ENCODE measurements around the gene FLNB. TPM values are rescaled to one million over a fixed set of nuclear protein-coding genes. Genes with fewer than 3 reads are reported as not detected.

Gene FLNB
- total and polyA plus RNA-seq, 2 of the 13 experiments (the other 11 are each of a cell fraction or from before 2014, with no cell fraction given) = 106 to 130 TPM

GRCh38 chr3:58059349-58060321 lies 51.4 kb downstream of the FLNB start (continued):
- TF ChIP-seq ZBTB49 (CRISPR knock-in tag; IDR thresholded peaks at IDR 0.05; ENCODE audit: borderline replicate concordance) = no peak
- TF ChIP-seq TFDP2 (CRISPR knock-in tag; IDR thresholded peaks at IDR 0.05) = peak; percentile 67
- TF ChIP-seq TP53 (CRISPR knock-in tag; conservative IDR thresholded peaks at IDR 0.05) = 0 out of 2 replicates have a peak, but pooled peaks have one; percentile 86
- TF ChIP-seq SPEN (CRISPR knock-in tag; IDR thresholded peaks at IDR 0.05; ENCODE audit: low read depth) = peak; percentile 93
- TF ChIP-seq ELF3 (CRISPR knock-in tag; IDR thresholded peaks at IDR 0.05) = peak; percentile 94
- TF ChIP-seq ZNF207 (IDR thresholded peaks at IDR 0.05; ENCODE audit: borderline replicate concordance) = no peak
- TF ChIP-seq, protein P1, sequence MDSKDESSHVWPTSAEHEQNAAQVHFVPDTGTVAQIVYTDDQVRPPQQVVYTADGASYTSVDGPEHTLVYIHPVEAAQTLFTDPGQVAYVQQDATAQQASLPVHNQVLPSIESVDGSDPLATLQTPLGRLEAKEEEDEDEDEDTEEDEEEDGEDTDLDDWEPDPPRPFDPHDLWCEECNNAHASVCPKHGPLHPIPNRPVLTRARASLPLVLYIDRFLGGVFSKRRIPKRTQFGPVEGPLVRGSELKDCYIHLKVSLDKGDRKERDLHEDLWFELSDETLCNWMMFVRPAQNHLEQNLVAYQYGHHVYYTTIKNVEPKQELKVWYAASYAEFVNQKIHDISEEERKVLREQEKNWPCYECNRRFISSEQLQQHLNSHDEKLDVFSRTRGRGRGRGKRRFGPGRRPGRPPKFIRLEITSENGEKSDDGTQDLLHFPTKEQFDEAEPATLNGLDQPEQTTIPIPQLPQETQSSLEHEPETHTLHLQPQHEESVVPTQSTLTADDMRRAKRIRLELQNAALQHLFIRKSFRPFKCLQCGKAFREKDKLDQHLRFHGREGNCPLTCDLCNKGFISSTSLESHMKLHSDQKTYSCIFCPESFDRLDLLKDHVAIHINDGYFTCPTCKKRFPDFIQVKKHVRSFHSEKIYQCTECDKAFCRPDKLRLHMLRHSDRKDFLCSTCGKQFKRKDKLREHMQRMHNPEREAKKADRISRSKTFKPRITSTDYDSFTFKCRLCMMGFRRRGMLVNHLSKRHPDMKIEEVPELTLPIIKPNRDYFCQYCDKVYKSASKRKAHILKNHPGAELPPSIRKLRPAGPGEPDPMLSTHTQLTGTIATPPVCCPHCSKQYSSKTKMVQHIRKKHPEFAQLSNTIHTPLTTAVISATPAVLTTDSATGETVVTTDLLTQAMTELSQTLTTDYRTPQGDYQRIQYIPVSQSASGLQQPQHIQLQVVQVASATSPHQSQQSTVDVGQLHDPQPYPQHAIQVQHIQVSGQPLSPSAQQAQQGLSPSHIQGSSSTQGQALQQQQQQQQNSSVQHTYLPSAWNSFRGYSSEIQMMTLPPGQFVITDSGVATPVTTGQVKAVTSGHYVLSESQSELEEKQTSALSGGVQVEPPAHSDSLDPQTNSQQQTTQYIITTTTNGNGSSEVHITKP (CRISPR knock-in tag; IDR thresholded peaks at IDR 0.05; ENCODE audit: low read depth) = peak; percentile 60; the same call in 1 of the 2 replicates
- peak; percentile 96 for TF ChIP-seq THRA (CRISPR knock-in tag; IDR thresholded peaks at IDR 0.05; ENCODE audit: borderline replicate concordance)
- TF ChIP-seq, protein P2, sequence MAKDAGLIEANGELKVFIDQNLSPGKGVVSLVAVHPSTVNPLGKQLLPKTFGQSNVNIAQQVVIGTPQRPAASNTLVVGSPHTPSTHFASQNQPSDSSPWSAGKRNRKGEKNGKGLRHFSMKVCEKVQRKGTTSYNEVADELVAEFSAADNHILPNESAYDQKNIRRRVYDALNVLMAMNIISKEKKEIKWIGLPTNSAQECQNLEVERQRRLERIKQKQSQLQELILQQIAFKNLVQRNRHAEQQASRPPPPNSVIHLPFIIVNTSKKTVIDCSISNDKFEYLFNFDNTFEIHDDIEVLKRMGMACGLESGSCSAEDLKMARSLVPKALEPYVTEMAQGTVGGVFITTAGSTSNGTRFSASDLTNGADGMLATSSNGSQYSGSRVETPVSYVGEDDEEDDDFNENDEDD (CRISPR knock-in tag; IDR thresholded peaks at IDR 0.05; ENCODE audit: borderline replicate concordance) = no peak
- peak; percentile 79; the same call in 1 of the 2 replicates for TF ChIP-seq ARNT2 (CRISPR knock-in tag; IDR thresholded peaks at IDR 0.05; ENCODE audit: low read depth)
- TF ChIP-seq ZNF543 (CRISPR knock-in tag; IDR thresholded peaks at IDR 0.05) = peak; percentile 88
- TF ChIP-seq, protein P3, sequence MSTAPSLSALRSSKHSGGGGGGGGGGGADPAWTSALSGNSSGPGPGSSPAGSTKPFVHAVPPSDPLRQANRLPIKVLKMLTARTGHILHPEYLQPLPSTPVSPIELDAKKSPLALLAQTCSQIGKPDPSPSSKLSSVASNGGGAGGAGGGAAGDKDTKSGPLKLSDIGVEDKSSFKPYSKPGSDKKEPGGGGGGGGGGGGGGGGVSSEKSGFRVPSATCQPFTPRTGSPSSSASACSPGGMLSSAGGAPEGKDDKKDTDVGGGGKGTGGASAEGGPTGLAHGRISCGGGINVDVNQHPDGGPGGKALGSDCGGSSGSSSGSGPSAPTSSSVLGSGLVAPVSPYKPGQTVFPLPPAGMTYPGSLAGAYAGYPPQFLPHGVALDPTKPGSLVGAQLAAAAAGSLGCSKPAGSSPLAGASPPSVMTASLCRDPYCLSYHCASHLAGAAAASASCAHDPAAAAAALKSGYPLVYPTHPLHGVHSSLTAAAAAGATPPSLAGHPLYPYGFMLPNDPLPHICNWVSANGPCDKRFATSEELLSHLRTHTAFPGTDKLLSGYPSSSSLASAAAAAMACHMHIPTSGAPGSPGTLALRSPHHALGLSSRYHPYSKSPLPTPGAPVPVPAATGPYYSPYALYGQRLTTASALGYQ (CRISPR knock-in tag; IDR thresholded peaks at IDR 0.05) = peak; percentile 97
